SK-N-SH (cell line): ENCODE data around the gene OTOA. TPM values are rescaled to one million over a fixed set of nuclear protein-coding genes. Genes with fewer than 3 reads are reported as not detected.

Source experiments
- CTCF ChIA-PET: fragments of 300-600, 350-600 bp; formaldehyde crosslinking; extraction: SDS; loops from one replicate; lab custom pipeline; 2021; lab: Yijun Ruan, JAX
- POLR2A ChIA-PET: fragments of 350-600 bp; sonication (Branson Sonifier 250); formaldehyde crosslinking; extraction: SDS; loops from one replicate; lab custom pipeline; 2020; ENCODE audit warnings: antibody characterized with exemption, inconsistent platforms; lab: Yijun Ruan, JAX
- DNase-seq: peaks from one replicate; pipeline ENCODE4 v3.0.0; 2012
- H2AFZ ChIP-seq: fragments of 200-600 bp; sonication (generic); 2 replicates; pipeline ENCODE4 v1.8.1; 2016; ENCODE audit warnings: antibody characterized with exemption, mild to moderate bottlenecking, low read depth
- H3F3A ChIP-seq: fragments of 200-600 bp; sonication (generic); replicated peaks from 2 replicates; pipeline ENCODE3; 2016; ENCODE audit warnings: antibody characterized with exemption, mild to moderate bottlenecking; ENCODE audit not compliant: insufficient read depth
- H3K27ac ChIP-seq, 2 experiments: fragments of 200-500 bp in 1 of 2; fragments of 200-600 bp in 1 of 2; sonication (Bioruptor generic) in 1 of 2; sonication (generic), shearing (Covaris generic) in 1 of 2; 2 replicates each; pipeline versions ENCODE4 v1.5.1 to v1.6.1; 2014 to 2016; ENCODE audit warnings: low read depth in 2 of 2, inconsistent platforms in 1 of 2, low read length in 1 of 2, mild to moderate bottlenecking in 1 of 2, mixed read lengths in 1 of 2
- H3K27me3 ChIP-seq: fragments of 200-600 bp; sonication (generic), shearing (Covaris generic); 2 replicates; pipeline ENCODE4 v1.6.1; 2016; ENCODE audit warnings: mixed run types; ENCODE audit not compliant: insufficient read depth
- H3K36me3 ChIP-seq, 2 experiments: fragments of 200-500 bp in 1 of 2; fragments of 200-600 bp in 1 of 2; sonication (Bioruptor generic) in 1 of 2; sonication (generic) in 1 of 2; replicated peaks in 1 of 2; 2 replicates each; pipeline versions ENCODE3 to v1.5.1; 2014 to 2016; ENCODE audit warnings: low read length in 1 of 2, mild to moderate bottlenecking in 1 of 2; ENCODE audit not compliant: insufficient read depth in 2 of 2, control insufficient read depth in 1 of 2
- H3K4me1 ChIP-seq, 2 experiments: fragments of 200-500 bp in 1 of 2; fragments of 200-600 bp in 1 of 2; sonication (Bioruptor generic) in 1 of 2; sonication (generic), shearing (Covaris generic) in 1 of 2; 2 replicates each; pipeline versions ENCODE4 v1.5.1 to v1.6.1; 2014 to 2016; ENCODE audit warnings: low read depth in 1 of 2, low read length in 1 of 2, mixed run types in 1 of 2; ENCODE audit not compliant: insufficient read depth in 2 of 2, control insufficient read depth in 1 of 2
- H3K4me2 ChIP-seq: fragments of 200-600 bp; sonication (generic), shearing (Covaris generic); 2 replicates; pipeline ENCODE4 v1.6.1; 2017; ENCODE audit warnings: mixed run types
- H3K4me3 ChIP-seq, 2 experiments: fragments of 200-500 bp in 1 of 2; fragments of 200-600 bp in 1 of 2; sonication (Bioruptor generic) in 1 of 2; sonication (generic), shearing (Covaris generic) in 1 of 2; 2 replicates each; pipeline versions ENCODE4 v1.5.1 to v1.8.1; 2014 to 2016; ENCODE audit warnings: low read depth in 2 of 2, inconsistent platforms in 1 of 2, low read length in 1 of 2, mild to moderate bottlenecking in 1 of 2, mixed read lengths in 1 of 2, moderate library complexity in 1 of 2
- H3K79me2 ChIP-seq: fragments of 200-600 bp; sonication (generic); 2 replicates; pipeline ENCODE4 v1.8.1; 2017; ENCODE audit warnings: mild to moderate bottlenecking; ENCODE audit not compliant: insufficient read depth
- H3K9ac ChIP-seq: fragments of 200-600 bp; sonication (generic); 2 replicates; pipeline ENCODE4 v1.6.1; 2017; ENCODE audit warnings: mixed run types
- H3K9me2 ChIP-seq: fragments of 200-600 bp; sonication (generic); 2 replicates; pipeline ENCODE4 v1.6.1; 2017; ENCODE audit warnings: mixed run types
- H3K9me3 ChIP-seq: fragments of 200-600 bp; sonication (generic); 2 replicates; pipeline ENCODE4 v1.6.1; 2017; ENCODE audit warnings: mixed run types, mild to moderate bottlenecking, moderate library complexity
- H4K20me1 ChIP-seq: fragments of 200-600 bp; sonication (generic); 2 replicates; pipeline ENCODE4 v1.6.1; 2017; ENCODE audit warnings: mild to moderate bottlenecking, mixed run types; ENCODE audit not compliant: insufficient read depth
- CHD2 ChIP-seq: fragments of 150-350 bp; IDR thresholded peaks from 2 replicates; pipeline ENCODE4 v1.6.1; 2018; ENCODE audit warnings: low read length; ENCODE audit not compliant: partially characterized antibody
- CTCF ChIP-seq: fragments of 200-600 bp; sonication (generic); IDR thresholded peaks from 2 replicates; pipeline ENCODE4 v1.6.1; 2017; ENCODE audit warnings: antibody characterized with exemption, mild to moderate bottlenecking, moderate library complexity
- ELF1 ChIP-seq: IDR thresholded peaks from 2 replicates; pipeline ENCODE4 v1.4.0; 2012
- EP300 ChIP-seq, 2 experiments: IDR thresholded peaks; 2 replicates each; pipeline versions ENCODE4 v1.4.0 to v1.6.1; 2012; ENCODE audit warnings: borderline replicate concordance in 1 of 2, low read depth in 1 of 2, low read length in 1 of 2
- EZH2phosphoT487 ChIP-seq: fragments of 200-600 bp; sonication (generic); IDR thresholded peaks from 2 replicates; pipeline ENCODE4 v1.6.1; 2017; ENCODE audit warnings: low read depth, mixed run types, mild to moderate bottlenecking, antibody characterized with exemption, moderate library complexity, borderline replicate concordance
- FOXJ3 ChIP-seq: sonication (generic); formaldehyde crosslinking; IDR thresholded peaks from 2 replicates; pipeline ENCODE4 v1.5.1; 2020; ENCODE audit warnings: mild to moderate bottlenecking, missing genetic modification reagents
- FOXM1 ChIP-seq: IDR thresholded peaks from 2 replicates; pipeline ENCODE4 v1.4.0; 2012; ENCODE audit warnings: low read depth, mild to moderate bottlenecking
- IRF3 ChIP-seq: fragments of 150-350 bp; IDR thresholded peaks from 2 replicates; pipeline ENCODE4 v1.6.1; 2016; ENCODE audit warnings: mild to moderate bottlenecking, low read depth, low read length
- JUND ChIP-seq: IDR thresholded peaks from 2 replicates; pipeline ENCODE4 v1.4.0; 2012
- MEF2A ChIP-seq: IDR thresholded peaks from 2 replicates; pipeline ENCODE4 v1.4.0; 2012; ENCODE audit warnings: low read depth, borderline replicate concordance
- MXI1 ChIP-seq: IDR thresholded peaks from 2 replicates; pipeline ENCODE4 v1.6.1; 2012; ENCODE audit warnings: mild to moderate bottlenecking, low read depth, low read length, improper control_type of control experiment
- RAD21 ChIP-seq: IDR thresholded peaks from 2 replicates; pipeline ENCODE4 v1.6.1; 2012; ENCODE audit warnings: mild to moderate bottlenecking, low read length
- RCOR1 ChIP-seq: fragments of 150-350 bp; IDR thresholded peaks from 2 replicates; pipeline ENCODE4 v1.6.1; 2017; ENCODE audit warnings: antibody characterized with exemption, low read length
- REST ChIP-seq: IDR thresholded peaks from 2 replicates; pipeline ENCODE4 v1.6.1; 2012; ENCODE audit warnings: mild to moderate bottlenecking, low read depth, low read length, moderate library complexity
- RXRA ChIP-seq: IDR thresholded peaks from 2 replicates; pipeline ENCODE4 v1.4.0; 2012; ENCODE audit warnings: low read depth, mild to moderate bottlenecking, borderline replicate concordance
- SIN3A ChIP-seq: IDR thresholded peaks from 2 replicates; pipeline ENCODE4 v1.6.1; 2012; ENCODE audit warnings: low read depth, mild to moderate bottlenecking, low read length, moderate library complexity, borderline replicate concordance
- SMC3 ChIP-seq: IDR thresholded peaks from 2 replicates; pipeline ENCODE4 v1.6.1; 2012; ENCODE audit warnings: low read depth, low read length, improper control_type of control experiment
- TAF1 ChIP-seq: IDR thresholded peaks from 2 replicates; pipeline ENCODE4 v1.6.1; 2012; ENCODE audit warnings: low read depth, mild to moderate bottlenecking, low read length, moderate library complexity, borderline replicate concordance
- TCF12 ChIP-seq: IDR thresholded peaks from 2 replicates; pipeline ENCODE4 v1.4.0; 2012
- USF1 ChIP-seq: IDR thresholded peaks from 2 replicates; pipeline ENCODE4 v1.4.0; 2012; ENCODE audit warnings: low read depth, borderline replicate concordance
- USF2 ChIP-seq: fragments of 150-350 bp; IDR thresholded peaks from 2 replicates; pipeline ENCODE4 v1.6.1; 2017; ENCODE audit warnings: antibody characterized with exemption, low read length, low read depth, borderline replicate concordance
- WGBS: methylation state at CpG from one replicate; pipeline ENCODE4 v1.1.6; 2017; ENCODE audit warnings: low lambda C conversion rate; 5-methylcytosine and 5-hydroxymethylcytosine counted together
- polyA plus RNA-seq, 3 experiments: library from polyadenylated mRNA; depleted of rRNA; stranded (reverse); fragments of >200 nt; gene quantifications; 2 replicates each; pipeline ENCODE4 v1.2.3, GENCODE V29; 2012

Gene OTOA
- polyA plus RNA-seq, 1 of the 3 experiments (the other 2 are of a cell fraction): 0.02 TPM

- TF ChIP-seq ELF1 (no peak), RAD21 (no peak), MXI1 (no peak), FOXM1 (no peak), IRF3 (no peak), EZH2phosphoT487 (no peak)
Measured at GRCh38 chr16:21644674-21645073, 19.1 kb upstream of the OTOA start (continued).

- CTCF ChIA-PET: interaction anchor here (1.2 to 2.2 kb wide), 4 partner anchors 12 to 63 kb away, joined by 3 to 23 read pairs (median 10); no protein-coding TSS in a partner anchor
- POLR2A ChIA-PET: no interaction called here
- no peaks in the 10 kb centered on the region for H3F3A ChIP-seq
- DNase-seq: no peak
- H3K4me1 ChIP-seq: peaks cover 0 to 5% of the 10 kb centered on the region in 2 experiments; a peak in 3 of 4 replicates
- peaks cover 6% of the 10 kb centered on the region for H4K20me1 ChIP-seq
- H3K9ac ChIP-seq: no peak overlapping the region
- H3K9me3 ChIP-seq: no peaks in the 10 kb centered on the region
- H3K27me3 ChIP-seq: no peaks in the 10 kb centered on the region
- peak overlapping the region in 1 of 2 experiments; percentile 14; a peak in 2 of 4 replicates for H3K27ac ChIP-seq
- peak overlapping the region; percentile 36 for H3K4me2 ChIP-seq
- H3K9me2 ChIP-seq: no peaks in the 10 kb centered on the region
- WGBS: 96% methylated on average over 9 of the region's 9 CpGs
- H3K4me3 ChIP-seq: no peak overlapping the region
- peaks cover 76% of the 10 kb centered on the region for H3K79me2 ChIP-seq
- no peak for TF ChIP-seq IRF3
- no peak for TF ChIP-seq SMC3
- TF ChIP-seq FOXJ3: no peak
- no peak for TF ChIP-seq USF2
- TF ChIP-seq TAF1: no peak
- TF ChIP-seq USF1: no peak
- no peak for TF ChIP-seq EP300 (IDR thresholded peaks at IDR 0.05; ENCODE audit: borderline replicate concordance in 1 of 2, low read depth in 1 of 2, low read length in 1 of 2)
- TF ChIP-seq JUND: no peak
- no peak for TF ChIP-seq REST
- TF ChIP-seq RAD21: no peak
- TF ChIP-seq RXRA: no peak
- no peak for TF ChIP-seq ELF1
- no peak for TF ChIP-seq CHD2
- TF ChIP-seq RCOR1: no peak
- no peak for TF ChIP-seq CTCF
- no peak for TF ChIP-seq SIN3A
- no peak for TF ChIP-seq TCF12
- no peak for TF ChIP-seq MEF2A
- H3K36me3 ChIP-seq: peaks cover 0 to 15% of the 10 kb centered on the region in 2 experiments
- H2AFZ ChIP-seq: no peak overlapping the region; the same call in 1 of the 2 replicates
Measured at GRCh38 chr16:21645261-21645721, 18.5 kb upstream of the OTOA start.
